Measurements from ENCODE around the gene ZNF579. TPM values are rescaled to one million over a fixed set of nuclear protein-coding genes. Genes with fewer than 3 reads are reported as not detected.

The ZNF579 gene
- total and polyA plus RNA-seq, 2 of the 8 experiments (the other 6 are each of a cell fraction or from before 2014, with no cell fraction given): 10.0 to 18.9 TPM

DNA sequence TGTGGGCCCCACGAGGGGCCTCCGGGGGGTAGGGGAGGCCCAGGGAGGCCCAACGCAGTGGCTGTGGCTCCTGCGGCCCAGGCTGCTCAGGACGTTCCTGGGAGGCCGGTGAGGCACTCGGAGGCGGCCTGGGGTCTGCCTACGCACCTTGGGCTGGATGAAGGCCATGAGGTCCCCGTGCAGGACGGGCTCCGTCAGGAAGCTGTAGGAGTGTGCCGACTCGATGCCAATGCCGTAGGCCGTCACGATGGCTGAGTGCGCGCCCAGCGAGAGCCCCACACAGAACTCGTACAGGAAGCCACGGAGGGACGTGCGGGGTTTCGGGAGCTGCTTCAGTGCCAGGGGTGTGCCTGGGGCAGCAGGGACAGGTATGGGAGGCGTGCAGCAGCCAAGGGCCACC is 49.7 kb downstream of the ZNF579 start:
- H2AK5ac ChIP-seq (ENCODE audit: low read depth, low read length): no peak overlapping the region
- H3K36me3 ChIP-seq (ENCODE audit: control insufficient read depth in 2 of 4, insufficient read depth in 4 of 4, low read length in 3 of 4): no peaks in the 10 kb centered on the region; a peak in 1 of 8 replicates
- H3K14ac ChIP-seq (ENCODE audit: insufficient read length): no peak overlapping the region
- no peak overlapping the region for H2BK15ac ChIP-seq (ENCODE audit: low read length)
- H4K20me1 ChIP-seq (replicated peaks in 1 of 2; ENCODE audit: control insufficient read depth in 1 of 2, insufficient read depth in 2 of 2, low read length in 2 of 2): peaks cover 0 to 9% of the 10 kb centered on the region in 2 experiments
- H3K79me1 ChIP-seq (ENCODE audit: low read depth, low read length): no peaks in the 10 kb centered on the region
- H3K27me3 ChIP-seq (replicated peaks in 1 of 4; ENCODE audit: control insufficient read depth in 3 of 4, extremely low read depth in 1 of 4, insufficient read depth in 3 of 4, low read length in 3 of 4): no peaks in the 10 kb centered on the region
- no peak overlapping the region for H3K18ac ChIP-seq (ENCODE audit: extremely low read depth, low read length)
- H3K79me2 ChIP-seq (ENCODE audit: control insufficient read depth in 1 of 2, insufficient read depth in 2 of 2, low read length in 2 of 2): no peaks in the 10 kb centered on the region
- H2AFZ ChIP-seq (ENCODE audit: low read length): no peak overlapping the region
- no peak overlapping the region for H3K4ac ChIP-seq (replicated peaks; ENCODE audit: insufficient read length, low read depth, low read length)
- DNase-seq (ENCODE audit: low read depth in 1 of 2, low spot score in 2 of 2) (no peak), FAIRE-seq (no peak)
- no peak overlapping the region for H4K5ac ChIP-seq (ENCODE audit: insufficient read length, low read depth, low read length)
- H4K91ac ChIP-seq (replicated peaks; ENCODE audit: insufficient read length, low read length): no peak overlapping the region
- H3K4me1 ChIP-seq (replicated peaks in 1 of 4; ENCODE audit: control insufficient read depth in 3 of 4, insufficient read depth in 4 of 4, low read length in 3 of 4): peaks cover 0 to 9% (median 2%) of the 10 kb centered on the region in 4 experiments; a peak in 3 of 7 replicates
- H2BK20ac ChIP-seq (ENCODE audit: low read length): no peak overlapping the region
- no peak overlapping the region for H3K27ac ChIP-seq (ENCODE audit: low read depth, low read length)
- no peak overlapping the region for H2BK5ac ChIP-seq (ENCODE audit: low read depth, low read length)
- POLR2A ChIA-PET (ENCODE audit: partially characterized antibody): interaction anchor here (0.9 to 1.1 kb wide), 2 partner anchors 19 to 37 kb away, joined by 3 read pairs; no protein-coding TSS in a partner anchor
- no peak overlapping the region for H3K4me2 ChIP-seq (ENCODE audit: insufficient read depth in 1 of 2, low read depth in 2 of 2, low read length in 2 of 2)
- no peak overlapping the region for H2BK12ac ChIP-seq (ENCODE audit: low read depth, low read length)
- CTCF ChIA-PET (ENCODE audit: partially characterized antibody): interaction anchor here (0.6 to 1.5 kb wide), 2 partner anchors 14 to 73 kb away, joined by 3 read pairs; no protein-coding TSS in a partner anchor
- no peak overlapping the region for H3K9ac ChIP-seq (replicated peaks in 1 of 4; ENCODE audit: extremely low read depth in 1 of 4, low read depth in 3 of 4, low read length in 3 of 4)
- 93% methylated on average over 20 of the region's 26 CpGs; no CpG with 5 or more reads in 1 of the 2 experiments for WGBS, 2 experiments (ENCODE audit: extremely low coverage in 1 of 2, insufficient coverage in 1 of 2, insufficient read length in 1 of 2, insufficient replicate concordance in 2 of 2, low coverage in 1 of 2, low lambda C conversion rate in 2 of 2, missing lambda C conversion rate in 1 of 2)
- H4K8ac ChIP-seq (ENCODE audit: extremely low read depth, insufficient read depth, low read length): no peak overlapping the region
- H3K9me3 ChIP-seq (ENCODE audit: insufficient read depth in 2 of 2, low read depth in 1 of 2, low read length in 1 of 2): peaks cover 0 to 7% of the 10 kb centered on the region in 2 experiments; a peak in 2 of 4 replicates
- H3K23me2 ChIP-seq (ENCODE audit: low read depth, low read length): no peaks in the 10 kb centered on the region
- H3K4me3 ChIP-seq (ENCODE audit: extremely low read depth in 1 of 4, insufficient read depth in 2 of 4, low read depth in 3 of 4, low read length in 4 of 4): no peak overlapping the region
- H3K23ac ChIP-seq (ENCODE audit: insufficient read length): no peak overlapping the region
- no peak overlapping the region for H3K56ac ChIP-seq (replicated peaks; ENCODE audit: insufficient read length, low read depth, low read length)
- H2BK120ac ChIP-seq (replicated peaks; ENCODE audit: low read depth, low read length): no peak overlapping the region
- TF ChIP-seq, protein P1, sequence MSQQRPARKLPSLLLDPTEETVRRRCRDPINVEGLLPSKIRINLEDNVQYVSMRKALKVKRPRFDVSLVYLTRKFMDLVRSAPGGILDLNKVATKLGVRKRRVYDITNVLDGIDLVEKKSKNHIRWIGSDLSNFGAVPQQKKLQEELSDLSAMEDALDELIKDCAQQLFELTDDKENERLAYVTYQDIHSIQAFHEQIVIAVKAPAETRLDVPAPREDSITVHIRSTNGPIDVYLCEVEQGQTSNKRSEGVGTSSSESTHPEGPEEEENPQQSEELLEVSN (IDR thresholded peaks at IDR 0.05): no peak
- TF ChIP-seq POLR2A (IDR thresholded peaks at IDR 0.05; ENCODE audit: control extremely low read depth in 1 of 2, low read depth in 2 of 2, low read length in 2 of 2) (no peak), NANOG (IDR thresholded peaks at IDR 0.05; ENCODE audit: insufficient read depth, low read depth, low read length, poor library complexity, severe bottlenecking) (no peak), CBX8 (IDR thresholded peaks at IDR 0.05; ENCODE audit: borderline replicate concordance, low read depth, low read length) (no peak), KDM4A (IDR thresholded peaks at IDR 0.05; ENCODE audit: low read depth, low read length, severe bottlenecking) (no peak), GABPA (IDR thresholded peaks at IDR 0.05; ENCODE audit: borderline replicate concordance, insufficient read depth, low read length) (no peak), HDAC6 (IDR thresholded peaks at IDR 0.05; ENCODE audit: low read depth, low read length) (no peak), BACH1 (IDR thresholded peaks at IDR 0.05; ENCODE audit: low read length) (no peak)
- TF ChIP-seq, protein P2, sequence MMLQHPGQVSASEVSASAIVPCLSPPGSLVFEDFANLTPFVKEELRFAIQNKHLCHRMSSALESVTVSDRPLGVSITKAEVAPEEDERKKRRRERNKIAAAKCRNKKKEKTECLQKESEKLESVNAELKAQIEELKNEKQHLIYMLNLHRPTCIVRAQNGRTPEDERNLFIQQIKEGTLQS (IDR thresholded peaks at IDR 0.05; ENCODE audit: insufficient read depth, low read depth, low read length): no peak
- TF ChIP-seq, protein P3, sequence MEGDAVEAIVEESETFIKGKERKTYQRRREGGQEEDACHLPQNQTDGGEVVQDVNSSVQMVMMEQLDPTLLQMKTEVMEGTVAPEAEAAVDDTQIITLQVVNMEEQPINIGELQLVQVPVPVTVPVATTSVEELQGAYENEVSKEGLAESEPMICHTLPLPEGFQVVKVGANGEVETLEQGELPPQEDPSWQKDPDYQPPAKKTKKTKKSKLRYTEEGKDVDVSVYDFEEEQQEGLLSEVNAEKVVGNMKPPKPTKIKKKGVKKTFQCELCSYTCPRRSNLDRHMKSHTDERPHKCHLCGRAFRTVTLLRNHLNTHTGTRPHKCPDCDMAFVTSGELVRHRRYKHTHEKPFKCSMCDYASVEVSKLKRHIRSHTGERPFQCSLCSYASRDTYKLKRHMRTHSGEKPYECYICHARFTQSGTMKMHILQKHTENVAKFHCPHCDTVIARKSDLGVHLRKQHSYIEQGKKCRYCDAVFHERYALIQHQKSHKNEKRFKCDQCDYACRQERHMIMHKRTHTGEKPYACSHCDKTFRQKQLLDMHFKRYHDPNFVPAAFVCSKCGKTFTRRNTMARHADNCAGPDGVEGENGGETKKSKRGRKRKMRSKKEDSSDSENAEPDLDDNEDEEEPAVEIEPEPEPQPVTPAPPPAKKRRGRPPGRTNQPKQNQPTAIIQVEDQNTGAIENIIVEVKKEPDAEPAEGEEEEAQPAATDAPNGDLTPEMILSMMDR (IDR thresholded peaks at IDR 0.05; ENCODE audit: control extremely low read depth in 1 of 3, insufficient read depth in 1 of 3, low read depth in 1 of 3, low read length in 3 of 3): no peak

Measured in H1 (cell line).